GM21723 (cell line): ENCODE data around the gene NAALADL2.

Experiments used
- ATAC-seq: cut with Tn5 transposase; IDR thresholded peaks from one replicate; pipeline ENCODE4 v1.9.1; 2021; ENCODE audit warnings: mild to moderate bottlenecking, moderate library complexity; ENCODE audit not compliant: unreplicated experiment

NAALADL2 gene

GRCh38 chr3:174884776-174885568 is 25.8 kb downstream of the NAALADL2 start:
- no peak for ATAC-seq

GRCh38 chr3:174891524-174892203 is 32.5 kb downstream of the NAALADL2 start:
- ATAC-seq: no peak

- no peak for ATAC-seq
These were observed 47.9 kb downstream of the NAALADL2 start for GRCh38 chr3:174907027-174907426.

- no peak for ATAC-seq
These were observed 48.7 kb downstream of the NAALADL2 start for GRCh38 chr3:174907628-174908407.

GRCh38 chr3:174931473-174932353 is 72.6 kb downstream of the NAALADL2 start:
- ATAC-seq: no peak

GRCh38 chr3:174936590-174936989 is 77.5 kb downstream of the NAALADL2 start:
- ATAC-seq: no peak

GRCh38 chr3:174937478-174937877 is 78.3 kb downstream of the NAALADL2 start:
- no peak for ATAC-seq

GRCh38 chr3:174938102-174938501 is 79.0 kb downstream of the NAALADL2 start:
- ATAC-seq: no peak

GRCh38 chr3:174940151-174940550 is 81.0 kb downstream of the NAALADL2 start:
- ATAC-seq: no peak

GRCh38 chr3:174945276-174945675 is 86.1 kb downstream of the NAALADL2 start:
- ATAC-seq: no peak

GRCh38 chr3:174945951-174946350 is 86.8 kb downstream of the NAALADL2 start:
- ATAC-seq: no peak

- ATAC-seq: no peak
These were observed 90.4 kb downstream of the NAALADL2 start for GRCh38 chr3:174949523-174949922.

GRCh38 chr3:174951034-174951433 is 91.9 kb downstream of the NAALADL2 start:
- ATAC-seq: no peak

GRCh38 chr3:174951498-174952005 is 92.4 kb downstream of the NAALADL2 start:
- ATAC-seq: no peak

- ATAC-seq: no peak
These were observed 93.9 kb downstream of the NAALADL2 start for GRCh38 chr3:174953068-174953467.

- ATAC-seq: no peak
These were observed 96.4 kb downstream of the NAALADL2 start for GRCh38 chr3:174955513-174956016.

GRCh38 chr3:174957081-174957480 is 97.9 kb downstream of the NAALADL2 start:
- ATAC-seq: no peak

- no peak for ATAC-seq
These were observed 98.4 kb downstream of the NAALADL2 start for GRCh38 chr3:174957551-174958001.

GRCh38 chr3:174958671-174959328 is 99.7 kb downstream of the NAALADL2 start:
- no peak for ATAC-seq
